Heart right ventricle (tissue), 16 donors: ENCODE results near the gene TCF7L2. TPM values are rescaled to one million over a fixed set of nuclear protein-coding genes. Genes with fewer than 3 reads are reported as not detected.

Source experiments
- ATAC-seq, 8 donors: fragments of 200-7000 bp; cut with Tn5 transposase; one replicate each; pipeline ENCODE4 v1.9.1; 2020; ENCODE audit warnings: mild to moderate bottlenecking in 8 of 8, moderate library complexity in 8 of 8, moderate number of reproducible peaks in 1 of 8
- DNase-seq, 2 donors: peaks; one replicate each; pipeline ENCODE4 v3.0.0-alpha.2; 2020
- H3K27ac ChIP-seq, 10 donors: fragments of 200-600 bp; sonication (generic) in 2 of 10; one replicate each; pipeline versions ENCODE4 v1.5.0 to v1.8.0; 2020 to 2022; ENCODE audit warnings: mild to moderate bottlenecking in 3 of 10
- H3K27me3 ChIP-seq, 7 donors: fragments of 200-600 bp; one replicate each; pipeline ENCODE4 v1.8.0; 2021 to 2022; ENCODE audit warnings: mild to moderate bottlenecking in 2 of 7
- H3K36me3 ChIP-seq, 9 donors: fragments of 200-600 bp; sonication (generic) in 1 of 9; one replicate each; pipeline versions ENCODE4 v1.5.0 to v1.8.0; 2020 to 2022; ENCODE audit warnings: mild to moderate bottlenecking in 2 of 9
- H3K4me1 ChIP-seq, 9 donors: fragments of 200-600 bp; sonication (generic) in 1 of 9; one replicate each; pipeline versions ENCODE4 v1.5.0 to v1.8.0; 2020 to 2022; ENCODE audit warnings: mild to moderate bottlenecking in 4 of 9
- H3K4me3 ChIP-seq, 10 donors: fragments of 200-600 bp; sonication (generic) in 2 of 10; one replicate each; pipeline versions ENCODE4 v1.5.0 to v1.8.0; 2020 to 2022; ENCODE audit warnings: mild to moderate bottlenecking in 7 of 10, moderate library complexity in 2 of 10
- H3K9me3 ChIP-seq, 11 donors: fragments of 200-600 bp in 10 of 11; sonication (generic) in 2 of 11; one replicate each; pipeline versions ENCODE4 v1.5.0 to v1.8.0; 2013 to 2022; ENCODE audit warnings: mild to moderate bottlenecking in 2 of 11, control low read depth in 1 of 11, moderate library complexity in 1 of 11
- CTCF ChIP-seq, 9 donors: fragments of 200-600 bp; sonication (generic) in 2 of 9; IDR thresholded peaks; one replicate each; pipeline versions ENCODE4 v1.5.0 to v1.8.0; 2021 to 2022; ENCODE audit warnings: antibody characterized with exemption in 9 of 9, mild to moderate bottlenecking in 5 of 9, moderate library complexity in 1 of 9
- WGBS, 2 donors: extraction: QIAGEN DNeasy Blood & Tissue Kit; methylation state at CpG; one replicate each; pipeline ENCODE4 v1.1.7; 2013; ENCODE audit warnings: inconsistent platforms in 1 of 2; 5-methylcytosine and 5-hydroxymethylcytosine counted together
- intact Hi-C, 10 donors: fragments of 100-400 bp; cut with DNase I; formaldehyde crosslinking; loops; one replicate each; pipeline versions ENCODE4 v1.11.1 to v1.14.2; 2022
- polyA plus RNA-seq, 2 donors: library from polyadenylated mRNA; stranded (reverse); fragments of 200-250 nt; gene quantifications; one replicate each; pipeline ENCODE4 v1.2.3, GENCODE V29; 2013
- total RNA-seq, 10 donors: library from RNA; stranded (reverse); fragmentation: NEBNext Ultra II Directional in 3 of 10; extraction: Animal tissue kit (Norgen Biotek cat#: 25700) in 3 of 10; gene quantifications; one replicate each; pipeline versions ENCODE4 v1.2.1 to v1.2.4, GENCODE V29; 2021 to 2023
- donor health status: Arrhythmogenic right ventricular cardiomyopathy.
- donor health status: ischemic (EF 13 %, LVEDD 7.1; RV severe dilation, severe dysfunction).
- donor health status: healthy with polysubstance abuse.
- donor health status: DM: no; HTN: yes; CAD: no.
- donor health status: DM: no; HTN: no; CAD: no.
- donor health status: ischemic (EF 25% LVEDD 6.9; RV normal size, moderate dysfunction).
- donor health status: ischemic (EF 25% LVEDD 5.7; RV mildly dilated, moderate dysfunction).
- donor health status: healthy.
- donor health status: DM: yes; HTN: yes; CAD: no.
- donor health status: Ischemic cardiomyopathy.
- donor health status: ischemic (EF 35%, LVEDD 5.7; RV mildly dilated, moderate dysfunction).
- donor health status: nonischemic (EF 11% LVEDD 7.7; RV severe dilation, severe dysfunction).
- donor health status: DM: yes; HTN: yes; CAD: no.
- donor health status: PGD.
- donor health status: ischemic (EF 29% LVEDD 5.4; RV normal size, mild dysfunction).
- donor health status: nonischemic (EF 23%, LVEDD 6.1; RV moderate dilation, normal function).

Gene TCF7L2
- total and polyA plus RNA-seq, 12 donors = 3.6 to 15.8 (median 11.8) TPM

GRCh38 chr10:113175756-113176651 is 226.0 kb downstream of the TCF7L2 start:
- no peak overlapping the region for H3K4me3 ChIP-seq
- H3K27me3 ChIP-seq = no peaks in the 10 kb centered on the region
- no peak for TF ChIP-seq CTCF (IDR thresholded peaks at IDR 0.05)
- no peaks in the 10 kb centered on the region for H3K9me3 ChIP-seq
- WGBS, 2 donors = 78 to 83% methylated on average over 17 of the region's 17 CpGs
- peak in 5 of 8 donors; percentile 29 to 60 (median 44) for ATAC-seq
- H3K27ac ChIP-seq = peak overlapping the region in 6 of 10 donors; percentile 55 to 73 (median 70)
- DNase-seq = peak in 1 of 2 donors; percentile 38
- no peaks in the 10 kb centered on the region for H3K36me3 ChIP-seq
- peaks cover 0 to 29% (median 4%) of the 10 kb centered on the region in 9 donors for H3K4me1 ChIP-seq
- intact Hi-C loops = no loop called here

- H3K36me3 ChIP-seq = no peaks in the 10 kb centered on the region
- no peak for TF ChIP-seq CTCF (IDR thresholded peaks at IDR 0.05)
- intact Hi-C loops = no loop called here
- DNase-seq (no peak), ATAC-seq (peak in 6 of 8 donors; percentile 3 to 46 (median 26))
- 76 to 81% methylated on average over 5 of the region's 5 CpGs for WGBS, 2 donors
- peak overlapping the region in 6 of 10 donors; percentile 55 to 73 (median 70) for H3K27ac ChIP-seq
- peaks cover 0 to 29% (median 4%) of the 10 kb centered on the region in 9 donors for H3K4me1 ChIP-seq
- no peak overlapping the region for H3K4me3 ChIP-seq
- no peaks in the 10 kb centered on the region for H3K27me3 ChIP-seq
- no peaks in the 10 kb centered on the region for H3K9me3 ChIP-seq
These were observed 226.7 kb downstream of the TCF7L2 start for GRCh38 chr10:113176652-113177155.

GRCh38 chr10:113177156-113177935 is 227.3 kb downstream of the TCF7L2 start:
- ATAC-seq (peak in 7 of 8 donors; percentile 35 to 79 (median 63)), DNase-seq (peak; percentile 32 to 50)
- H3K4me3 ChIP-seq = no peak overlapping the region
- no peaks in the 10 kb centered on the region for H3K27me3 ChIP-seq
- H3K4me1 ChIP-seq = peaks cover 0 to 29% (median 4%) of the 10 kb centered on the region in 9 donors
- TF ChIP-seq CTCF (IDR thresholded peaks at IDR 0.05) = no peak
- no peaks in the 10 kb centered on the region for H3K9me3 ChIP-seq
- intact Hi-C loops = no loop called here
- peak overlapping the region in 7 of 10 donors; percentile 12 to 73 (median 70) for H3K27ac ChIP-seq
- no peaks in the 10 kb centered on the region for H3K36me3 ChIP-seq
- 66 to 69% methylated on average over 16 of the region's 16 CpGs for WGBS, 2 donors

GRCh38 chr10:113177936-113178335 is 227.9 kb downstream of the TCF7L2 start:
- 88 to 96% methylated on average over 11 of the region's 11 CpGs for WGBS, 2 donors
- ATAC-seq (no peak), DNase-seq (no peak)
- Histone ChIP-seq H3K9me3 (no peaks in the 10 kb centered on the region), H3K27ac (peak overlapping the region in 7 of 10 donors; percentile 12 to 73 (median 60)), H3K4me3 (no peak overlapping the region), H3K27me3 (no peaks in the 10 kb centered on the region), H3K36me3 (no peaks in the 10 kb centered on the region), H3K4me1 (peaks cover 0 to 29% (median 4%) of the 10 kb centered on the region in 9 donors)
- TF ChIP-seq CTCF (IDR thresholded peaks at IDR 0.05) = no peak
- intact Hi-C loops = no loop called here
